DLD1 (cell line): Measurements from ENCODE around the gene TOR1A.

ENCODE experiments used
- in situ Hi-C: cut with HindIII; loops from 2 replicates; pipeline ENCODE4 v1.10.0; 2017; ENCODE audit warnings: low sequenced_read_pairs

TOR1A gene

DNA sequence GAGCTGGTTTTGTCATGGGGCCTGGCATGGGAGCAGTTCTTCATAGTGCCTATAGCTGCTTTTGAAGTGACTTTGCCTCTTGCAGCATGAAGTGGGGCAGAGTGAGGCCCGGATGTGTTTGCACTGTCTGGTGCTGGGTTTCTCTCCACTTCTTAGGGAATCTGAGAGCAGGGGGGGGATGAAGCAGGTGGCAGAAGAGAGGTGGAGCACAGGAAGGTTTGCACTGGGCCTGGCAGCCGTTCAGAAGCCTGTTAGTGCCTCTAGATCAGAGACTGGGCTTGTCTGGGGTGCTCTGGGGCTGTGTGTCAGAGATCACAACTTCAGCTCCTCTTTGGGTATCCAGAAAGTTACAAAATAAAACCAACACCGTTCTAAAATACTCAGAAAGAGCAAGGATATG lies 29.7 kb upstream of the TOR1A start:
- in situ Hi-C loops: no loop called here

DNA sequence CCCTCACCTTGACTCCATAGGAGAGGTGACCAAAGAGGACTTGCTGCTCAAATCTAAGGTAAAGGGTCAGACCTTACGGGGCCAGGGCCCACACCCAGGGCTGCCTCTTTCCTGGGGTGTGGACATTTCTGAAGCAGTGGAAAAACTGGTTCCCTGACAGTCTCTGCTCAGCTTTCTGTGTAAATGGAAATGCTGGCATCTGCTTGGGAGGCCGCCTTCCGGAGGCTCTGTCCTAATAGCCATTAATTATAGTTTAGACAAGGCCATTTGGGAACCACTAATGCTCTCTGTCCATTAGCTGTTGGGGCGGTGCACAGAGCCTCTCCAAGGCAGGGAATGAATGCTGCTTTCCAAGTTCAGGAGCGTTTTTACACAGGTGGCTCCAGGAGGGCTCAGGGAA lies 28.6 kb upstream of the TOR1A start:
- in situ Hi-C loops: no loop called here

DNA sequence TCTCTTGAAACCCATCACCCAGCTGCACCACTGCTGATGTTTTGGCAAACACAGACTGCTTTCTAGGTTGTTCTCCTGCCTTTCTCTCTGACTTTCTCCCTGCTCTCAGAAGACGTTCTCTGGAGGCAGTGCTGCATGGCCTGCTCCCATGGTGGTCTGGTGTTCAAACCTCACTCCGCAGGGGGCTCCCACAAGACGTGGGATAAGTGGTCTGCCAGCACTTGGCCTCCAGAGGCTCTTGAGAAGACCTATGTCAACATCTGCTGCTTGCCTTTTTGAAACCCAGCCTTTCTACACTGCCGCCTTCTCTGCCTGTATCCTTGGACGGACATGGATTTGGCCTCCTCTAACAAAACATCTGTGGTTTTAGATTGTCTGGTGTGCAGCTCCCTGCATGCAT lies 27.9 kb upstream of the TOR1A start:
- in situ Hi-C loops: no loop called here

DNA sequence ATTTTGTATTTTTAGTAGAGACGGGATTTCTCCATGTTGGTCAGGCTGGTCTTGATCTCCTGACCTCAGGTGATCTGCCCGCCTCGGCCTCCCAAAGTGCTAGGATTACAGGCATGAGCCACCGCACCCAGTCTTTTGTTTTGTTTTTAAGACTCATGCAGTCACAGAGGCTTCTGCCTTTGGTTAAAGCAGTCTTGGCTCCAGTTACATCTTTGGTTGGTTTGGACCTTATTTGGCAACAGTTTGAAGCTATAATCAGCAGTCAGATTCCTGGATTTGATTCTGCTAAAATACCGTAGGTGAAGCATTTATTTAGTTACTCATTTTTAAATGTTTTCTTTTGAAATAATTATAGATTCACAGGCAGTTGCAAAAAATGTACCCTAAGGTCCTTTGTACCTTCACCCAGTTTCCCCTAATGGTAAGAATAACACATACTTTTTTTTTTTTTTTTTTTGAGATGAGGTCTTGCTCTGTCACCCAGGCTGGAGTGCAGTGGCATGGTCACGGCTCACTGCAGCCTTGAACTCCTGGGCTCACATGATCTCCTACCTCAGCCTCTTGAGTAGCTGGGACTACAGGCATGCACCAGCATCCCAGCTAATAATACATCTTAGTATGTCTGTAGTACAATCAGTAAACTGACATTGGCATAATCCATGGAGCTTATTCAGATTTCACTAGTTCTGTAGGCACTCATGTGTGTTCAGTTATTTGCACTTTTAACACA lies 27.1 kb upstream of the TOR1A start:
- in situ Hi-C loops: no loop called here

DNA sequence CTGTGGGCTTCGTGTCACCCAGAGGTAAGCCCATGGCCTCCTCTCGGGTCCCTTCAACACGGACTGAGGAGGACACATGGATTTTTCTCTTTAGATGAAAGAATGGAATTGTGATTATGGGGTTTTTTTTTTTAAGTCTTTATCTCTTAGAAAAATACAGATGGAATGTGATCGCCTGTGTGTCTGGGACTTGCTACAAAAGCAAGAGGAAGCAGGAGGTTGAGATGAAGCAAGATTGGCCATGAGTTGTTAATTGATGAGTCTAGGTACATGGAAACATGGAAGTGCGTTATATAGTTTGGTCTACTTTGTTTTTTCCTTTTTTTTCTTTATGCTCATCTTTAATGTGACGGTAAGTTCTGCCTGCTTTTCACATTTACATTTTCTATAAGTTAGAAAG lies 26.0 kb upstream of the TOR1A start:
- in situ Hi-C loops: no loop called here

DNA sequence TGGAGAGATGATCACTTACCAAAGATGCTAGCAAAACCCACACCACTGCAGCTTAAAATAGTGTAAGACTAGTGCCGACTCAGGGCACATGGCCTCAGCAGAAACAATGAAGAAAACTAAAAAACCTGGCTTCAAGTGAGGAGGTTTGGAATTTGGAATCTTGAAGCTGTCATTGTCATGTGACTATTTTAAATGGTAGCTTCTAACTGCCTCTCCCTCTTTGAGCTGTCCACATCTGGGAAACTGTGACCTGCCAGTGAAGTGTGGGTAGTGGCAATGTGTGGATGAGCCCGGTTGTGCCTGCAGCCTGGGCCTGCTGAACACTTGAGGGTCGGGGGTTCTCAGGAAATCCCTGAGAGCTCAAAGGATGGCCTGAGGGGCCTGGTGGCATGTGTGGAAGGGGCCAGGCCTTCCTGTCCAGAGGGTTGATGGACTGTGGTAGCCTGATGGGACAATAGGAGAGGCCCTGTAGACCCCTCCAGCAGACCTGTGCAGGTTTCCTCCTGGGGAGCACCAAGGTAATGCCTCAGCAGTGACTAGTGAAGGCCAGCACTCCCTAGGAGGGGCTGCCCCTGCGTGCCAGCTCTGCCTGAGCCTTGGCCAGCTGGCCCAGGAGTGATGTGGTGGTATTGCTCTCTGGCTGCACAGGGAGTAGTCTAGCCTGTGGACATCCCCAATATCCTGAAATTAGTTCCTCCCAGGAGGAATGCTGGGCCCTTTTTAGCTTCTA lies 24.9 kb upstream of the TOR1A start:
- in situ Hi-C loops: no loop called here

DNA sequence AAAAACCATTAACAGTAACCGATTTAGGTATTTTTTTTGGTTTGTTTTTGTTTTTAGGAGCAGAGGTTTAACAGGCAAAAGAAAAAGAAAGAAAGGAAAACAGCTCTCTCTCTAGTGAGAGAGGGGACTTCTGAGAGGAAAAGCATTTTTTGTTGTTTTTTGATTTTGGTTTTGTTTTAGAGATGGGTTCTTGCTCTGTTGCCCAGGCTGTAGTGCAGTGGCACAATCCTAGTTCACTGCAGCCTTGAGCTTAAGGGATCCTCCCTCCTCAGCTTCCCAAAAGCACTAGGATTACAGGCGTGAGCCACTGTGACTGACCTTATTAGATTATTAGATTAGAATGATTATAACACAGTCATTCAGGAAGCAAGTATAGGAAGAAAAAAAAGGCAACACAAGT lies 21.4 kb upstream of the TOR1A start:
- in situ Hi-C loops: no loop called here

DNA sequence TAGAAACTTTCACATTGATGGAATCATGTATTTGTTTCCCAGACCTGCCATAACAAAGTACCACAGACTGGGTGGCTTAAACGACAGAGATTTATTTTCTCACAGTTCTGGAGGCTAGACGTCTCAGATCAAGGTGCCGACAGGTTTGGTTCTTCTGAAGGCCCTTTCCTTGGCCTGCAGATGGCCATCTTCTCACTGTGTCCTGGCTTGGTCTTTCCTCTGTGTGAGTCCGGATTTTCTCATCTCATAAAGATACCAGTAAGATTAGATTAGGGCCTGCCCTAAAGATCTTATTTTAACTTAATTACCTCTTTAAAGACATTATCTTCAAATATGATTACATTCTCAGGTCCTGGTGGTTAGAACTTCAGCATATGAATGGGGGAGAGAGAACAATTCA lies 17.1 kb upstream of the TOR1A start:
- in situ Hi-C loops: no loop called here

DNA sequence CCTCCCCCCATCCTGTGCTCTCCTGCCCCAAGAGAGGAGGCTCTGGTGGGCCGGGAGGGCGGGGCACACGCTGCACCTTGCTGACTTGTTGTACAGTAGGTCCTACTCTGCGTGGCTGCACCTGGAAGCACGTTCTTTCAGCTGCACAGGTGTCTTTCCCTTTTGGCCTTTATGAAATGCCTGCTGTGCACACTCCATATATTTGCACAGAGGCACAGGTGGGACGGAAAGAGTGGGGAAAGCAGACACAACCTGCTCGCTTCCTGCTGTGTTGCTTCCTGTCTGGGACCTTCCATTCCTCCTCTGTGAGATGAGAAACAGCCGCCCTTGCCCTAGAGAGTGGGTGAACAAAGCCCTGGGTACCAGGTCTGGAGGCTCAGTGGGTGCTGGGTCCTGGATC lies 16.1 kb upstream of the TOR1A start:
- in situ Hi-C loops: no loop called here

DNA sequence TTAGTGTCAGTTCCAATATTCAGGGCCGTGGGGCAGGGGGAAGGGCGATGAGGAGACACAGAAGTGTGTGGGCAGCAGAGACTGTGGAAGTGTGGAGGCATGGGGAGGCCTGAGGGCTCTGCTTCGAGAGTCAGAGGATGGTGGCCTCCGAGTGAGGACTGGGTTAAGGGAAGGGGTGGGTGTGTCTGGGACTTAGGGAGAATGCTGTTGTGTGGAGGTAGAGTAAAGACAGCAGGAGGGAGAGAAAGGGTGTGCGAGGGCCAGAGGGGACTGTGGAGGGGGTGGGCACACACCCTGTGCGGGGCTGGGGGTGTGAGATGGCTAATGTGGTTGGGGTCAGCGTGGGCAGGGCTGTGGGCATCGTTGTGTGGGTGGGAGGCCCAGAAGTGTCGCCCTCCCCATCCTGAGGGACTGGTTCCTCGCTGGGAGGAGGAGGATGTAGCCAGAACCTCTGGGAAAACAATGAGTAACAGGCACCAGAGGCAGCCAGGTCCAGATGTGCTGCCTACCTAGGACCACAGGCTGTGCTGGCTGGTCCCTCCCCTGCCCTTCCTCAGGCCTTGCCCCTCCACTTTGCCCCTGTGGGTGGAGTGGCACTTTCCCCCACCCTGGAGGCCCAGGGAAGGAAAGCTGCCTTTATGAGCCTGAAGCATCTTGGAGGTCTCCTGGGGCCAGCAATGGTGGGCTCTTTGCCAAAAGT lies 15.5 kb upstream of the TOR1A start:
- in situ Hi-C loops: no loop called here

DNA sequence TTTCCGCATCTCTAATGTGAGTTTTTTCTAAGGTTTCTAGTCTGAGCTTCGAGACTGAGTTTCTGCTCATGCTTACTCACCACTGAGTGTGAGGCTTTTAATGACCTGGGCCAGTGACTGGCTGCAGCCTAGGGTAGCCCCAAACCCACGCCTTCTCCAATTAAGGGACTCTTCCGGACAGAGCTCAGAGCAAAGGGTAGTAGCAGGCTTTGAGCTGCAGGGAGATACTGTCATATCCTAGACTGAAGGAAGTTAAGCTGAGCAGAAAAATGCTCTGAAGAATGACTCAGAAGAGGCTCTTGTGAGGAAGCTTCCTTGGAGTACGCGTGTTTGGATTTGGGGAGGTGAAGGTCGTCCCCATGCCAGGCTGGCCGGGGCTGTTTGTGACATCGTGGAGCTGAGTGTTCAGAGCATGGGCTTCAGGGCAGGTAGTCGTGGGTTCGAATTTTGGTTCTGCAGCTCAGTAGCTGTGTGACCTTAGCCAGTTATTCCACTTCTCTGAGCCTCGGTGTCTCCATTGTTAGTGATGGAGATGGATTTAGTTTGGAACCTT lies 14.8 kb upstream of the TOR1A start:
- in situ Hi-C loops: no loop called here

DNA sequence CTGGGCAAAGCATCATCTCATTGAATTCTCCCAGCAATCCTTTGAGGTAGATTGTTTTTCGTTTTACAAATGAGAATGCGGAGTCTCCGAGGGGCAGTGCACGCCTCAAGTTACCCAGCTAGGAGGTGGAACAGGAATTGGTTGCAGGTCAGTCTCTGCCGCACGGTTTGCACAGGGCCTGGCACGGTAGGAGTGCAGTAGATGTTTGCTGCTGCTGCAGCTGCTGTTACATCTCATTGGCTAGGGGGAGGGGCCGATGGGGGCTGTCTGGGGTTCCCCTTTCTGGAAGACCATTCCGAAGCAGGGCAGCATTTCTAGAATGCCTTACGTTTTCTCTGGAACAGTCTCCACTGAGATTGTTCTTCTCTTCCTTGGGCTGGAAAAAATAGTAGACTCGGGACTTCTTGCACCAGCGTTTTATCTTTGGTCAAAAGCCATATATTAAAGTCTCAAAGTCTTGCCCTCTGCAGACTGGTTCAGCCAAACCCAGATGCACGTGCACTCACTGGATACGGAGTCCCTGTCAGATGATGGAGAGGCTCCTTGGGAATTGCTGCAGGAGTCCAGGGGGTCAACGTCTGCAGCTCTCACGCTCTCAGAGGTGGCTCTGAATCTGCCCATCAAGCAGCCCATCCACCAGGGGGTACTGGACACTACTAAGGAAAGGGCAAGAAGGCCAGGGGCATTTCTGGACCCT lies 12.5 kb upstream of the TOR1A start:
- in situ Hi-C loops: no loop called here

DNA sequence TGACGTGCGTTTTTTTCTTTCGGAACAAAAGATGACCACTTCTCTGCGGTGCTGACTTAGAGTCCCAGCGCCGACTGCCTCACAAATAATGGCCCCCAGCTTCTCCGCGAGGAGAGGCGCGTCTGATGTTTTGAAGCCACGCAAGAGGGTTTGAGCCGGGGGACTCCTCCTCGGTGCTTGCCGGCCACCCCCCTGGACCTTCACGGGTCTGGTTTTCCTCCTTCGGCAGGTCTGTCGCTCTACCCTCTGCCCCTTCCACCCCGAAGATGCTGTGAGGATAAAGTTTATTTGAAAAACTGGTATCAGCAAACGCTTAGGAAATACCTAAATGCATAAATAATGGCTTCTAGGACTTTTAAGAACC lies 11.9 kb upstream of the TOR1A start:
- in situ Hi-C loops: no loop called here

DNA sequence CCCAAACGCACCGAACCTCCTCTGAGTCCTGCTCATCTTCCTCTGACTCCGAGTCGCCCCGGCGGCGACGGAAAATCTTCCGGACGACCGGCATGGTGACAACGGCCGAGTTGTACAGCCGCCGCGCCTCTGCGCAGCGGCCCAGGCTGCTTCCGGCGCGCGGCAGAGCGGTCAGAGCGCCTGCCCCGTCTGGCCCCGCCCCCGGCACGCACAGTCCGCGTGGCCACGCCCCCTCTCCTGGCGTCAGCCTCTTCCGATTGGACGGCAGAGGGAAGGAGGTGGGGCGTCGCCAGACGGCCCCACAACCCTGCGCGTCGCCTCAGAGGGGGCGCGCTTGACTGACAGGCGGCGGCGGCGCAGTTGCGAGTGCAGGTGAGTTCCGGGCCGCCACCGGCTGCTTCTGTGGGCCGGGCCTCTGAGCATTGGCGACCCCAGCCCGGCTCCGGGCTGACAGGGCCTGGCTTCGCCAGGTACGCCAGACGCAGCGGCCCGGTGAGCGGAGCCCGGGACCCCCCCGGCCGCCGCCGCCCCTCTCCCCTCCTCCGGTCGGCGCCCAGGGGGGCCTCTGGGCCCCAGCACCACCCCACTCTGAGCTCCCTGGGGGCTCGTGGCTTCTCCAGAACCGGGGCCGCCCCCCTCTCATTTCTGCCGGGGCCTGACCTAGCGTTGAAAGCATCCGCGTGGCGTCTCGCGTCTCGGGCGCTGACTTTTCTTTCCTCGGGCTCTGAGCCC lies 11.4 kb upstream of the TOR1A start, which contains the start of the genes C9orf78 and USP20:
Gene C9orf78 (minus strand): TSS at position 148 of the 732 bp plus-strand sequence. CDS start 54 bp downstream, at position 94.
Gene USP20 (plus strand): TSS at position 331 of the 732 bp plus-strand sequence. CDS start 17,098 bp downstream, outside the sequence.
- in situ Hi-C loops: no loop called here

DNA sequence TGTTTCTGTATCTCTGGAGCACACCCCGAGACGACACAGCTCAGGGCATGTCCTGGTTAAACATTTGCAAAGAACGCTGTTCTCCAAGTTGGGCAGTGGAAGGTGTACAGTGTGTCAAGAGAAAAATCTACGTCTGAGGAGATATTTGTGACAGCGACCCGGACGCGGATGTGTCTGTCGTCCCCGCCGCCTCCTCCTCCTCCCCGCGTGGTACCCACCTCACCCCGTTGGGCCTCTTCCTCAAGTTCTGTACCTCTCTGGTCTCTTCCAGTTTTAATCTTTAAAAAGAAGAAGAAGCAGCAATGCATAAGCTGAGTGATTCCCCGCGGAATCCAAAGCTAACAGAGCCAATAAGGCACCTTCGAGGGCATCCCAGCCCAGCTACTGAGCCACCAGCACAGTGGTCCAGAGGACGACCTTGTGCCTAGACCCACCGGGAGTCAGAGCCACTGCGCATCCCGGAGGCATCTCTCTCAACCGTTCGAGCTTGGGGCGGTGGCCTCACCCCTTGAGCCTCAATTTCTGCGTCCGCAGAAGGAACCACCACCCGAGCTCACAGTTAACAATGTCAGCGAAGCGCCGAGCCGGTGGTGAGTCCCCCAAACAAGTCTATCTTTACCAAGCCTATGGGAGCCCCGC lies 10.7 kb upstream of the TOR1A start:
- in situ Hi-C loops: no loop called here

DNA sequence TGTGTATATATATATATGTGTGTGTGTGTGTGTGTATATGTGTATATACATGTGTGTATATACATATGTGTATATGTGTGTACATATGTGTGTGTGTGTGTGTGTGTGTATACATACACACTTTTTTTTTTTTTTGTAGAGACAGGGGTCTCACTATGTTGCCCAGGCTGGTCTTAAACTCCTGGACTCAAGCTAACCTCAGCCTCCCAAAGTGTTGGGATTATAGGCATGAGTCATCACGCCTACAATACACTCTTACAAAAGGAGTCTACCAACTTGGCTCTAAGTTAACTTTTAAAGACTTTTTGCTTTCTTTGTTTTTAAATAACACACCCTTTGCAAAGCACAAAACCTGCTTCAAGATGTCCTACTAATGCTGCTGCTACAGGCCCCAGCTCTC lies 9.0 kb upstream of the TOR1A start:
- in situ Hi-C loops: no loop called here

DNA sequence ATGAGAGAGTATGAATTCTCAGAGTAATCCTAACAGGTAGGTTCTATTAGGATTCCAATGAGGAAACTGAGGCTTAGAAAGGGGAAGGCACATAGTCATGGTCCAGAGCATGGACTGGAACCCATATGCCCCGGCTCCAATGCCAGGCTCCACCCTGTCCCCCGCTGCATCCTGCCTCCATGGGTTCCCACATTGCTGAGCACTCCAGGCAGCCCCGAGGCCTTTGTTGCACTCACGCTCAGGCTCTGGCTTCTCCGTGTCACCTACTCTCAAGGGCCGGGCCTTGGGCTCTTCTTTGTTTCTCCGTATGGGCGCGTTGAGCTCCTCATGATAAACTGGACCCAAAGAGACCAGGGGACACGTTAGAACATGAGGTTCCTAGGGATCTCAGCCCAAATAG lies 5.0 kb upstream of the TOR1A start:
- in situ Hi-C loops: no loop called here

DNA sequence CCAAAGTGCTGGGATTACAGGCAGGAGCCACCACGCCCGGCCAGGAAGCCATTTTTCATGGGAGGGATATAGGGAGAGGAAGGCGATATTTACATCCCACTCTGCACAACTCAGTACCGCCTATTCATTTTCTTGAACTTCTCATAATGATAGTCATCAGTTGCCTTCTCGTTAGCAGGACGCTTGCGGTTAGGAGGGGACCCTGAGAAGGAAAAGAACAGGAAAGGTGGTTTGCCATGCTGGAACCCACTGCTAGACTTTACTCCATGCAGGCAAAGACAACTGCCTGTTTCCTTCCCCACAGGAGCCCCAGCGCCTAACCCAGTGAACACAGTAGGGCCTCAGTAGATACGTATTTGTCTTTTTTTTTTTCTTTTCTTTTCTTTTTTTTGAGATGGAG lies 4.1 kb upstream of the TOR1A start:
- in situ Hi-C loops: no loop called here

DNA sequence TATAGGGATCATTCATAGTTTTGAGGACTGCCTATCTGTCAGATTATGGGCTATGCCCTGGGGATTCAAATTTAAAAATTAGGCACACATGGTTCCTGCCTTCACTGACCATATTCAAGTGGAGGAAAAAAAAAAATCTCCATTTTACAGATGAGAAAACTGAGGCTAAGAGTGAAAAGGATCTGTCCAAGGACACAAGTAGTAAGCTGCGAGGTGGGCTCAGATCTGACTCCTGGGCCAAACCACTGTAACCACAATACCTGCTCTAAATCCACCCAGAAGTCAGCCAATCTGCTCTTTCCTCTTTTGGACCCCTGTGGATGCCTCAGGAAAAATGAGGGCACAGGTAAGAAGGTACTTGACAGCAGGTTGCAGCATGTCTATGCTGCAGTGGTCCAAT lies 2.8 kb upstream of the TOR1A start:
- in situ Hi-C loops: no loop called here

DNA sequence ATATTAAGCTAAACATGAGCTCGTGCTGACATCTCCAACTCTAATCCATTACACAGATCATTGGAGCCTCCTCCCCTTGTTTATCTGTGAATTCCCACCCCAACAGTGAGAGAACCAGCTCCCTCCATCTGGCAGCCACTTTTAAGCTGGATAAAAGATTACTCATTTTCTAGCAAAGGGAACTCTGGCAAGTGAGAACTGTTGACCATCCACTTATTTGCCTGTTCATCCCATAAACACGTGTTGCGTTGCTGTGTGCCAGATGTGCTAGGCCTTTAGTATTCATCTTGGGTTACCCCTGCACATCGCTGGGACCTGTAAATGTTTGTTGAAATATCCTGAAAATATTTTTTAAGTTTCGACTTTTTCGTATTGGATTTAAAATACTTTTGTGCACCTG lies 2.4 kb upstream of the TOR1A start:
- in situ Hi-C loops: no loop called here
